ENCODE data around the gene LTBP1. TPM values are rescaled to one million over a fixed set of nuclear protein-coding genes. Genes with fewer than 3 reads are reported as not detected.

Gene LTBP1
- total and polyA plus RNA-seq, 2 experiments from 2014 or later: 15.7 to 49.8 TPM

DNA sequence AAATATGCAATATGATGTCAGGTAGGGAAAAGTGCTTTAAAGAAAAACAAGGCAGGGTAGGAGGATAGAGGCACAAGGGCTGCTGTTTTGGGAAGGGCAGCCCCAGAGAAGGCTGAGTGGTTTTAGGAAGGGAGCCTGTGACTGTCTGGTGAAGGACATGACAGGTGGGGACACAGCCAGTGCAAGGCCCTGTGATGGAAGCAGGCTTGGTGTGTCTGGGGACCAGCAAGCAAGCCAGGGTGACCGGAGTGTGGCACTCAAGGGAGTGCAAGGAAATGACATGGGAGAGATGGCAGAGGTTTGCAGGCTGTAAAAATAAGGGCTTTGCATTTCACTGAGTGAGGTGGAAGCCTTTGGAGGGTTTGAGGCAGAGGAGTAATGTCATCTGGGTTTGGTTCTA is 62.0 kb downstream of the LTBP1 start:
- H3K36me3 ChIP-seq (ENCODE audit: insufficient read depth): no peaks in the 10 kb centered on the region
- no peaks in the 10 kb centered on the region for H3K9me3 Mint-ChIP-seq
- H3K9me2 ChIP-seq (ENCODE audit: insufficient read depth): no peaks in the 10 kb centered on the region
- H3K27me3 ChIP-seq (ENCODE audit: insufficient read depth): no peaks in the 10 kb centered on the region
- no peak overlapping the region for H3K27ac Mint-ChIP-seq
- no peaks in the 10 kb centered on the region for H3K79me2 ChIP-seq (replicated peaks; ENCODE audit: insufficient read depth)
- no peak for ATAC-seq
- peaks cover 3% of the 10 kb centered on the region; the same call in 2 of the 3 replicates for H3K4me1 Mint-ChIP-seq
- no peaks in the 10 kb centered on the region for H3F3A ChIP-seq (replicated peaks; ENCODE audit: low read depth)
- peaks cover 6% of the 10 kb centered on the region; the same call in 1 of the 2 replicates for H3K4me1 ChIP-seq (ENCODE audit: insufficient read depth)
- H3K36me3 Mint-ChIP-seq (ENCODE audit: low read depth): no peaks in the 10 kb centered on the region
- H4K20me1 ChIP-seq (replicated peaks; ENCODE audit: insufficient read depth): no peaks in the 10 kb centered on the region
- H2AFZ ChIP-seq: no peak overlapping the region
- DNase-seq (ENCODE audit: low spot score): no peak
- TF ChIP-seq STAT1 (IDR thresholded peaks at IDR 0.05; ENCODE audit: unreplicated experiment) (no peak), JUNB (IDR thresholded peaks at IDR 0.05; ENCODE audit: unreplicated experiment) (no peak), CREB1 (CRISPR knock-in tag; IDR thresholded peaks at IDR 0.05; ENCODE audit: low read depth) (no peak), EZH2 (IDR thresholded peaks at IDR 0.05; ENCODE audit: low read depth, unreplicated experiment) (no peak), ZNF331 (CRISPR knock-in tag; IDR thresholded peaks at IDR 0.05; ENCODE audit: low read depth) (no peak), EZH2phosphoT487 (IDR thresholded peaks at IDR 0.05; ENCODE audit: unreplicated experiment) (no peak), ZNF114 (CRISPR knock-in tag; IDR thresholded peaks at IDR 0.05) (no peak), POLR2AphosphoS5 (IDR thresholded peaks at IDR 0.05; ENCODE audit: low read depth) (no peak), NANOG (IDR thresholded peaks at IDR 0.05; ENCODE audit: borderline replicate concordance) (no peak)
- TF ChIP-seq, protein P1, sequence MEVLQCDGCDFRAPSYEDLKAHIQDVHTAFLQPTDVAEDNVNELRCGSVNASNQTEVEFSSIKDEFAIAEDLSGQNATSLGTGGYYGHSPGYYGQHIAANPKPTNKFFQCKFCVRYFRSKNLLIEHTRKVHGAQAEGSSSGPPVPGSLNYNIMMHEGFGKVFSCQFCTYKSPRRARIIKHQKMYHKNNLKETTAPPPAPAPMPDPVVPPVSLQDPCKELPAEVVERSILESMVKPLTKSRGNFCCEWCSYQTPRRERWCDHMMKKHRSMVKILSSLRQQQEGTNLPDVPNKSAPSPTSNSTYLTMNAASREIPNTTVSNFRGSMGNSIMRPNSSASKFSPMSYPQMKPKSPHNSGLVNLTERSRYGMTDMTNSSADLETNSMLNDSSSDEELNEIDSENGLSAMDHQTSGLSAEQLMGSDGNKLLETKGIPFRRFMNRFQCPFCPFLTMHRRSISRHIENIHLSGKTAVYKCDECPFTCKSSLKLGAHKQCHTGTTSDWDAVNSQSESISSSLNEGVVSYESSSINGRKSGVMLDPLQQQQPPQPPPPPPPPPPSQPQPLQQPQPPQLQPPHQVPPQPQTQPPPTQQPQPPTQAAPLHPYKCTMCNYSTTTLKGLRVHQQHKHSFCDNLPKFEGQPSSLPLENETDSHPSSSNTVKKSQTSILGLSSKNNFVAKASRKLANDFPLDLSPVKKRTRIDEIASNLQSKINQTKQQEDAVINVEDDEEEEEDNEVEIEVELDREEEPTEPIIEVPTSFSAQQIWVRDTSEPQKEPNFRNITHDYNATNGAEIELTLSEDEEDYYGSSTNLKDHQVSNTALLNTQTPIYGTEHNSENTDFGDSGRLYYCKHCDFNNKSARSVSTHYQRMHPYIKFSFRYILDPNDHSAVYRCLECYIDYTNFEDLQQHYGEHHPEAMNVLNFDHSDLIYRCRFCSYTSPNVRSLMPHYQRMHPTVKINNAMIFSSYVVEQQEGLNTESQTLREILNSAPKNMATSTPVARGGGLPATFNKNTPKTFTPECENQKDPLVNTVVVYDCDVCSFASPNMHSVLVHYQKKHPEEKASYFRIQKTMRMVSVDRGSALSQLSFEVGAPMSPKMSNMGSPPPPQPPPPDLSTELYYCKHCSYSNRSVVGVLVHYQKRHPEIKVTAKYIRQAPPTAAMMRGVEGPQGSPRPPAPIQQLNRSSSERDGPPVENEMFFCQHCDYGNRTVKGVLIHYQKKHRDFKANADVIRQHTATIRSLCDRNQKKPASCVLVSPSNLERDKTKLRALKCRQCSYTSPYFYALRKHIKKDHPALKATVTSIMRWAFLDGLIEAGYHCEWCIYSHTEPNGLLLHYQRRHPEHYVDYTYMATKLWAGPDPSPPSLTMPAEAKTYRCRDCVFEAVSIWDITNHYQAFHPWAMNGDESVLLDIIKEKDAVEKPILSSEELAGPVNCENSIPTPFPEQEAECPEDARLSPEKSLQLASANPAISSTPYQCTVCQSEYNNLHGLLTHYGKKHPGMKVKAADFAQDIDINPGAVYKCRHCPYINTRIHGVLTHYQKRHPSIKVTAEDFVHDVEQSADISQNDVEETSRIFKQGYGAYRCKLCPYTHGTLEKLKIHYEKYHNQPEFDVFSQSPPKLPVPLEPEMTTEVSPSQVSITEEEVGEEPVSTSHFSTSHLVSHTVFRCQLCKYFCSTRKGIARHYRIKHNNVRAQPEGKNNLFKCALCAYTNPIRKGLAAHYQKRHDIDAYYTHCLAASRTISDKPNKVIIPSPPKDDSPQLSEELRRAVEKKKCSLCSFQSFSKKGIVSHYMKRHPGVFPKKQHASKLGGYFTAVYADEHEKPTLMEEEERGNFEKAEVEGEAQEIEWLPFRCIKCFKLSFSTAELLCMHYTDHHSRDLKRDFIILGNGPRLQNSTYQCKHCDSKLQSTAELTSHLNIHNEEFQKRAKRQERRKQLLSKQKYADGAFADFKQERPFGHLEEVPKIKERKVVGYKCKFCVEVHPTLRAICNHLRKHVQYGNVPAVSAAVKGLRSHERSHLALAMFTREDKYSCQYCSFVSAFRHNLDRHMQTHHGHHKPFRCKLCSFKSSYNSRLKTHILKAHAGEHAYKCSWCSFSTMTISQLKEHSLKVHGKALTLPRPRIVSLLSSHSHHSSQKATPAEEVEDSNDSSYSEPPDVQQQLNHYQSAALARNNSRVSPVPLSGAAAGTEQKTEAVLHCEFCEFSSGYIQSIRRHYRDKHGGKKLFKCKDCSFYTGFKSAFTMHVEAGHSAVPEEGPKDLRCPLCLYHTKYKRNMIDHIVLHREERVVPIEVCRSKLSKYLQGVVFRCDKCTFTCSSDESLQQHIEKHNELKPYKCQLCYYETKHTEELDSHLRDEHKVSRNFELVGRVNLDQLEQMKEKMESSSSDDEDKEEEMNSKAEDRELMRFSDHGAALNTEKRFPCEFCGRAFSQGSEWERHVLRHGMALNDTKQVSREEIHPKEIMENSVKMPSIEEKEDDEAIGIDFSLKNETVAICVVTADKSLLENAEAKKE (CRISPR knock-in tag; IDR thresholded peaks at IDR 0.05): no peak
- TF ChIP-seq, protein P2, sequence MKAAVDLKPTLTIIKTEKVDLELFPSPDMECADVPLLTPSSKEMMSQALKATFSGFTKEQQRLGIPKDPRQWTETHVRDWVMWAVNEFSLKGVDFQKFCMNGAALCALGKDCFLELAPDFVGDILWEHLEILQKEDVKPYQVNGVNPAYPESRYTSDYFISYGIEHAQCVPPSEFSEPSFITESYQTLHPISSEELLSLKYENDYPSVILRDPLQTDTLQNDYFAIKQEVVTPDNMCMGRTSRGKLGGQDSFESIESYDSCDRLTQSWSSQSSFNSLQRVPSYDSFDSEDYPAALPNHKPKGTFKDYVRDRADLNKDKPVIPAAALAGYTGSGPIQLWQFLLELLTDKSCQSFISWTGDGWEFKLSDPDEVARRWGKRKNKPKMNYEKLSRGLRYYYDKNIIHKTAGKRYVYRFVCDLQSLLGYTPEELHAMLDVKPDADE (IDR thresholded peaks at IDR 0.05): no peak
- TF ChIP-seq, protein P3, sequence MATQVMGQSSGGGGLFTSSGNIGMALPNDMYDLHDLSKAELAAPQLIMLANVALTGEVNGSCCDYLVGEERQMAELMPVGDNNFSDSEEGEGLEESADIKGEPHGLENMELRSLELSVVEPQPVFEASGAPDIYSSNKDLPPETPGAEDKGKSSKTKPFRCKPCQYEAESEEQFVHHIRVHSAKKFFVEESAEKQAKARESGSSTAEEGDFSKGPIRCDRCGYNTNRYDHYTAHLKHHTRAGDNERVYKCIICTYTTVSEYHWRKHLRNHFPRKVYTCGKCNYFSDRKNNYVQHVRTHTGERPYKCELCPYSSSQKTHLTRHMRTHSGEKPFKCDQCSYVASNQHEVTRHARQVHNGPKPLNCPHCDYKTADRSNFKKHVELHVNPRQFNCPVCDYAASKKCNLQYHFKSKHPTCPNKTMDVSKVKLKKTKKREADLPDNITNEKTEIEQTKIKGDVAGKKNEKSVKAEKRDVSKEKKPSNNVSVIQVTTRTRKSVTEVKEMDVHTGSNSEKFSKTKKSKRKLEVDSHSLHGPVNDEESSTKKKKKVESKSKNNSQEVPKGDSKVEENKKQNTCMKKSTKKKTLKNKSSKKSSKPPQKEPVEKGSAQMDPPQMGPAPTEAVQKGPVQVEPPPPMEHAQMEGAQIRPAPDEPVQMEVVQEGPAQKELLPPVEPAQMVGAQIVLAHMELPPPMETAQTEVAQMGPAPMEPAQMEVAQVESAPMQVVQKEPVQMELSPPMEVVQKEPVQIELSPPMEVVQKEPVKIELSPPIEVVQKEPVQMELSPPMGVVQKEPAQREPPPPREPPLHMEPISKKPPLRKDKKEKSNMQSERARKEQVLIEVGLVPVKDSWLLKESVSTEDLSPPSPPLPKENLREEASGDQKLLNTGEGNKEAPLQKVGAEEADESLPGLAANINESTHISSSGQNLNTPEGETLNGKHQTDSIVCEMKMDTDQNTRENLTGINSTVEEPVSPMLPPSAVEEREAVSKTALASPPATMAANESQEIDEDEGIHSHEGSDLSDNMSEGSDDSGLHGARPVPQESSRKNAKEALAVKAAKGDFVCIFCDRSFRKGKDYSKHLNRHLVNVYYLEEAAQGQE (IDR thresholded peaks at IDR 0.05; ENCODE audit: unreplicated experiment): no peak
- TF ChIP-seq, protein P4, sequence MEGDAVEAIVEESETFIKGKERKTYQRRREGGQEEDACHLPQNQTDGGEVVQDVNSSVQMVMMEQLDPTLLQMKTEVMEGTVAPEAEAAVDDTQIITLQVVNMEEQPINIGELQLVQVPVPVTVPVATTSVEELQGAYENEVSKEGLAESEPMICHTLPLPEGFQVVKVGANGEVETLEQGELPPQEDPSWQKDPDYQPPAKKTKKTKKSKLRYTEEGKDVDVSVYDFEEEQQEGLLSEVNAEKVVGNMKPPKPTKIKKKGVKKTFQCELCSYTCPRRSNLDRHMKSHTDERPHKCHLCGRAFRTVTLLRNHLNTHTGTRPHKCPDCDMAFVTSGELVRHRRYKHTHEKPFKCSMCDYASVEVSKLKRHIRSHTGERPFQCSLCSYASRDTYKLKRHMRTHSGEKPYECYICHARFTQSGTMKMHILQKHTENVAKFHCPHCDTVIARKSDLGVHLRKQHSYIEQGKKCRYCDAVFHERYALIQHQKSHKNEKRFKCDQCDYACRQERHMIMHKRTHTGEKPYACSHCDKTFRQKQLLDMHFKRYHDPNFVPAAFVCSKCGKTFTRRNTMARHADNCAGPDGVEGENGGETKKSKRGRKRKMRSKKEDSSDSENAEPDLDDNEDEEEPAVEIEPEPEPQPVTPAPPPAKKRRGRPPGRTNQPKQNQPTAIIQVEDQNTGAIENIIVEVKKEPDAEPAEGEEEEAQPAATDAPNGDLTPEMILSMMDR (conservative IDR thresholded peaks at IDR 0.05; ENCODE audit: low read depth in 2 of 2): no peak
- no peak overlapping the region for H3K4me3 ChIP-seq
- no peak overlapping the region for H3K27ac ChIP-seq (ENCODE audit: low read depth)
- H3K27me3 Mint-ChIP-seq (ENCODE audit: insufficient read depth, low read depth, poor library complexity): peaks cover 3% of the 10 kb centered on the region
- H3K4me2 ChIP-seq: no peak overlapping the region
- H3K4me3 Mint-ChIP-seq: no peak overlapping the region

All from GM23338 (cell line).